Left cardiac atrium (tissue), 4 donors: ENCODE data around the gene RAB36. TPM values are rescaled to one million over a fixed set of nuclear protein-coding genes. Genes with fewer than 3 reads are reported as not detected.
"Not testable (repeated sequence)": the region's sequence is repeated elsewhere in the genome, so short reads cannot be mapped to it uniquely, and the experiment has no call there.

Experiments used
- ATAC-seq, 2 donors: fragments of 200-7000 bp; cut with Tn5 transposase; one replicate each; pipeline ENCODE4 v1.9.1; 2020; ENCODE audit warnings: mild to moderate bottlenecking in 2 of 2, moderate library complexity in 2 of 2
- DNase-seq: peaks from one replicate; pipeline ENCODE4 v3.0.0-alpha.2; 2020
- intact Hi-C, 2 donors: fragments of 100-400 bp; cut with DNase I; formaldehyde crosslinking; loops; one replicate each; pipeline versions ENCODE4 v1.14.1 to v1.15.1; 2022 to 2023
- total RNA-seq, 2 donors: library from RNA; stranded (reverse); fragmentation: NEBNext Ultra II Directional; extraction: Animal tissue kit (Norgen Biotek cat#: 25700); gene quantifications; one replicate each; pipeline ENCODE4 v1.2.1, GENCODE V29; 2021
- donor health status: DM: no; HTN: yes; CAD: no.
- donor health status: DM: no; HTN: yes; CAD: no; lungs with severe emphysema.
- donor health status: DM: yes; HTN: yes; CAD: no.
- donor health status: Dilated cardiomyopathy.

The RAB36 gene
- total RNA-seq, 2 donors from 2014 or later: 1.0 to 1.3 TPM

GRCh38 chr22:23128269-23129108 lies 16.8 kb upstream of the RAB36 start:
- intact Hi-C loops: loop anchor here (1.0 to 10.0 kb wide), 3 partner anchors 169 to 664 kb away; no protein-coding TSS in a partner anchor
- peak; percentile 90 for ATAC-seq
- peak; percentile 73 for DNase-seq

GRCh38 chr22:23129149-23129548 lies 16.1 kb upstream of the RAB36 start:
- ATAC-seq: no peak
- intact Hi-C loops: loop anchor here (5.0 to 10.0 kb wide), 2 partner anchors 172 to 664 kb away; no protein-coding TSS in a partner anchor

GRCh38 chr22:23130697-23131096 lies 14.6 kb upstream of the RAB36 start:
- DNase-seq: no peak
- intact Hi-C loops: no loop called here

More at GRCh38 chr22:23129149-23129548, 16.1 kb upstream of the RAB36 start:
- no peak for DNase-seq

GRCh38 chr22:23131931-23132330 lies 13.3 kb upstream of the RAB36 start:
- ATAC-seq (no peak), DNase-seq (no peak)
- intact Hi-C loops: no loop called here

More at GRCh38 chr22:23130697-23131096, 14.6 kb upstream of the RAB36 start:
- no peak for ATAC-seq

GRCh38 chr22:23132376-23133091 lies 12.7 kb upstream of the RAB36 start:
- ATAC-seq (no peak), DNase-seq (no peak)
- intact Hi-C loops: no loop called here

GRCh38 chr22:23133922-23134321 lies 11.4 kb upstream of the RAB36 start:
- no peak for DNase-seq
- intact Hi-C loops: no loop called here

GRCh38 chr22:23136991-23137390 lies 8.3 kb upstream of the RAB36 start:
- ATAC-seq, intact Hi-C loops, DNase-seq: not testable (repeated sequence)

More at GRCh38 chr22:23133922-23134321, 11.4 kb upstream of the RAB36 start:
- ATAC-seq: no peak

- intact Hi-C loops: no loop called here
- ATAC-seq (no peak), DNase-seq (no peak)
These were observed 7.8 kb upstream of the RAB36 start for GRCh38 chr22:23137468-23137867.

- intact Hi-C loops: no loop called here
- ATAC-seq: no peak
- no peak for DNase-seq
These were observed 7.2 kb upstream of the RAB36 start for GRCh38 chr22:23137905-23138561.

GRCh38 chr22:23138584-23139435 lies 6.5 kb upstream of the RAB36 start:
- intact Hi-C loops: no loop called here
- no peak for DNase-seq
- ATAC-seq: no peak

- ATAC-seq (no peak), DNase-seq (no peak)
- intact Hi-C loops: no loop called here
These were observed 4.9 kb upstream of the RAB36 start for GRCh38 chr22:23140385-23140784.

- DNase-seq: no peak
- intact Hi-C loops: no loop called here
- ATAC-seq: no peak
These were observed 2.7 kb upstream of the RAB36 start for GRCh38 chr22:23142546-23143105.

- ATAC-seq (no peak), DNase-seq (no peak)
- intact Hi-C loops: no loop called here
These were observed 2.2 kb upstream of the RAB36 start for GRCh38 chr22:23143119-23143518.

GRCh38 chr22:23144432-23144831 lies 845 bp upstream of the RAB36 start:
- ATAC-seq (no peak), DNase-seq (no peak)
- intact Hi-C loops: no loop called here

- intact Hi-C loops: no loop called here
- no peak for DNase-seq
- ATAC-seq: no peak
These were observed 697 bp downstream of the RAB36 start for GRCh38 chr22:23145878-23146470.

- ATAC-seq: no peak
- no peak for DNase-seq
- intact Hi-C loops: no loop called here
These were observed 1.4 kb downstream of the RAB36 start for GRCh38 chr22:23146478-23147205.

- DNase-seq (no peak), ATAC-seq (peak in 1 of 2 donors; percentile 16)
- intact Hi-C loops: no loop called here
These were observed 2.5 kb downstream of the RAB36 start for GRCh38 chr22:23147617-23148387.
